Measurements from ENCODE around the gene CAPN5. TPM values are rescaled to one million over a fixed set of nuclear protein-coding genes. Genes with fewer than 3 reads are reported as not detected.

The CAPN5 gene
- total and polyA plus RNA-seq, 10 of the 15 experiments (the other 5 are each of a cell fraction or from before 2014, with no cell fraction given): 0.02 to 0.33 (median 0.07) TPM; not detected in 3

GRCh38 chr11:77130763-77131513 is 64.2 kb downstream of the CAPN5 start (continued):
- TF ChIP-seq ELK1 (IDR thresholded peaks at IDR 0.05; ENCODE audit: low read depth, low read length): no peak

GRCh38 chr11:77131560-77131959 is 64.8 kb downstream of the CAPN5 start:
- H3K9ac ChIP-seq (ENCODE audit: control insufficient read depth, insufficient read depth, low read length): no peak overlapping the region
- H3K27ac ChIP-seq (ENCODE audit: control insufficient read depth, insufficient read depth): no peak overlapping the region
- BruUV-seq (replicated peaks): no TSS peak
- SMC1A ChIA-PET (ENCODE audit: uncharacterized antibody, unreplicated experiment): no interaction called here
- 0 out of 2 replicates have a peak, but pooled peaks cover 3% of the 10 kb centered on the region for H3K4me1 ChIP-seq (ENCODE audit: control insufficient read depth, insufficient read depth, low read length)
- intact Hi-C loops (cut with micrococcal nuclease; ENCODE audit: unreplicated experiment) (no loop called here), in situ Hi-C loops (cut with MboI) (no loop called here)
- no peak overlapping the region for H3K4me3 ChIP-seq
- TF ChIP-seq RAD51 (IDR thresholded peaks at IDR 0.05) (no peak), PML (IDR thresholded peaks at IDR 0.05; ENCODE audit: low read length) (no peak), RELA (IDR thresholded peaks at IDR 0.05; ENCODE audit: borderline replicate concordance, partially characterized antibody) (no peak), MEF2A (IDR thresholded peaks at IDR 0.05; ENCODE audit: insufficient read depth, low read depth, low read length) (no peak)
- ATAC-seq: no peak
- RAD21 ChIA-PET (ENCODE audit: unreplicated experiment): no interaction called here
- no peaks in the 10 kb centered on the region for H4K20me1 ChIP-seq (ENCODE audit: control insufficient read depth, insufficient read depth)
- H3K9me3 ChIP-seq (replicated peaks; ENCODE audit: control insufficient read depth, insufficient read depth, low read length): no peaks in the 10 kb centered on the region
- peaks cover 0 to 3% of the 10 kb centered on the region in 2 experiments; a peak in 2 of 4 replicates for H3K27me3 ChIP-seq (replicated peaks in 1 of 2; ENCODE audit: control insufficient read depth in 2 of 2, insufficient read depth in 2 of 2, low read length in 1 of 2)
- CTCF ChIA-PET: interaction anchor here (1.1 kb wide), 1 partner anchor 417 kb away, joined by 3 read pairs; no protein-coding TSS in a partner anchor
- no peaks in the 10 kb centered on the region for H3K79me2 ChIP-seq (ENCODE audit: control insufficient read depth, insufficient read depth, low read length)
- H3K36me3 ChIP-seq (ENCODE audit: control insufficient read depth in 2 of 2, insufficient read depth in 2 of 2, low read length in 1 of 2): no peaks in the 10 kb centered on the region
- DNase-seq (ENCODE audit: low read depth, low spot score): no peak
- H2AFZ ChIP-seq (ENCODE audit: control insufficient read depth, low read depth, low read length): no peak overlapping the region
- 14% methylated on average over 6 of the region's 6 CpGs for WGBS (ENCODE audit: insufficient coverage, insufficient replicate concordance, low lambda C conversion rate, missing lambda C conversion rate)
- no peak overlapping the region for H3K4me2 ChIP-seq (ENCODE audit: control insufficient read depth, insufficient read depth)
- FAIRE-seq: no peak
- POLR2A ChIA-PET: no interaction called here
